Right lobe of liver (tissue), 6 donors: ENCODE results near the gene TMEM19. TPM values are rescaled to one million over a fixed set of nuclear protein-coding genes. Genes with fewer than 3 reads are reported as not detected.

Source experiments
- ATAC-seq, 4 donors: fragments of 200-7000 bp; cut with Tn5 transposase; one replicate each; pipeline ENCODE4 v1.9.1; 2020; ENCODE audit warnings: mild to moderate bottlenecking in 4 of 4, moderate library complexity in 4 of 4
- DNase-seq, 3 donors: peaks; one replicate each; pipeline ENCODE4 v3.0.0-alpha.2; 2020
- H3K27ac ChIP-seq, 3 donors: fragments of 200-600 bp; one replicate each; pipeline ENCODE4 v1.8.0; 2022
- H3K27me3 ChIP-seq, 2 donors: fragments of 200-600 bp; one replicate each; pipeline ENCODE4 v1.8.0; 2022
- H3K36me3 ChIP-seq, 4 donors: fragments of 200-600 bp; sonication (generic) in 1 of 4; one replicate each; pipeline versions ENCODE4 v1.5.1 to v1.8.0; 2017 to 2022; ENCODE audit warnings: control low read depth in 1 of 4
- H3K4me1 ChIP-seq, 4 donors: fragments of 200-600 bp; sonication (generic) in 1 of 4; one replicate each; pipeline versions ENCODE4 v1.5.1 to v1.8.0; 2017 to 2022; ENCODE audit warnings: control low read depth in 1 of 4
- H3K4me3 ChIP-seq, 3 donors: fragments of 200-600 bp; one replicate each; pipeline ENCODE4 v1.8.0; 2022
- H3K9me3 ChIP-seq, 4 donors: fragments of 200-600 bp; sonication (generic) in 1 of 4; one replicate each; pipeline versions ENCODE4 v1.5.1 to v1.8.0; 2017 to 2022; ENCODE audit warnings: control low read depth in 1 of 4
- CTCF ChIP-seq, 4 donors: fragments of 200-600 bp in 3 of 4; fragments of 450-650 bp in 1 of 4; IDR thresholded peaks; one replicate each; pipeline versions ENCODE4 v1.5.1 to v1.8.0; 2016 to 2022; ENCODE audit warnings: antibody characterized with exemption in 4 of 4, mild to moderate bottlenecking in 2 of 4
- POLR2A ChIP-seq: fragments of 450-650 bp; IDR thresholded peaks from one replicate; pipeline ENCODE4 v1.6.1; 2017; ENCODE audit warnings: antibody characterized with exemption, mild to moderate bottlenecking
- WGBS: methylation state at CpG from one replicate; pipeline ENCODE4 v1.1.6; 2018; ENCODE audit warnings: low coverage, low lambda C conversion rate; ENCODE audit not compliant: insufficient coverage; ENCODE audit errors: missing lambda C conversion rate; 5-methylcytosine and 5-hydroxymethylcytosine counted together
- intact Hi-C, 2 donors: fragments of 100-400 bp; cut with DNase I; formaldehyde crosslinking; loops; one replicate each; pipeline versions ENCODE4 v1.11.2 to v1.14.1; 2022
- total RNA-seq, 6 experiments: library from RNA; depleted of rRNA in 2 of 6; stranded (reverse); fragments of >200 nt in 2 of 6; fragmentation: NEBNext Ultra II Directional in 3 of 6; extraction: Animal tissue kit (Norgen Biotek cat#: 25700) in 3 of 6; gene quantifications; one replicate each; pipeline versions ENCODE4 v1.1.0 to v1.2.4, GENCODE V29; 2016 to 2023
- donor health status: DM: no; HTN: yes; CAD: no.
- donor health status: DM: no; HTN: no; CAD: no.
- donor health status: DM: no; HTN: no; CAD: no.
- donor health status: DM: no; HTN: yes; CAD: no.
- donor health status: DM: no; HTN: yes; CAD: no.

TMEM19 gene
- total RNA-seq, 6 experiments from 2014 or later, result 11.2 to 18.9 (median 15.7) TPM

GRCh38 chr12:71702590-71702989 is 16.7 kb downstream of the TMEM19 start:
- Histone ChIP-seq H3K27ac (no peak overlapping the region), H3K4me3 (no peak overlapping the region), H3K27me3 (no peaks in the 10 kb centered on the region), H3K36me3 (peaks cover 0 to 15% (median 0%) of the 10 kb centered on the region in 4 donors), H3K9me3 (no peaks in the 10 kb centered on the region), H3K4me1 (peaks cover 0 to 6% (median 2%) of the 10 kb centered on the region in 4 donors)
- DNase-seq (no peak), ATAC-seq (no peak)
- intact Hi-C loops, result no loop called here
- TF ChIP-seq POLR2A (no peak), CTCF (IDR thresholded peaks at IDR 0.05) (no peak)
- WGBS, result 100% methylated on average over 5 of the region's 5 CpGs

- intact Hi-C loops, result no loop called here
- ATAC-seq (no peak), DNase-seq (no peak)
- no peaks in the 10 kb centered on the region for H3K9me3 ChIP-seq
- H3K4me3 ChIP-seq, result no peak overlapping the region
- no peak overlapping the region for H3K27ac ChIP-seq
- H3K27me3 ChIP-seq, result no peaks in the 10 kb centered on the region
- TF ChIP-seq POLR2A (no peak), CTCF (IDR thresholded peaks at IDR 0.05) (no peak)
- peaks cover 0 to 6% (median 2%) of the 10 kb centered on the region in 4 donors for H3K4me1 ChIP-seq
- H3K36me3 ChIP-seq, result peaks cover 0 to 9% (median 0%) of the 10 kb centered on the region in 4 donors
- WGBS, result 33% methylated on average over 2 of the region's 2 CpGs
Measured at GRCh38 chr12:71703206-71703605, 17.3 kb downstream of the TMEM19 start.

GRCh38 chr12:71704920-71705319 is 19.0 kb downstream of the TMEM19 start:
- Histone ChIP-seq H3K4me1 (peaks cover 0 to 6% (median 2%) of the 10 kb centered on the region in 4 donors), H3K4me3 (no peak overlapping the region), H3K36me3 (no peaks in the 10 kb centered on the region), H3K9me3 (no peaks in the 10 kb centered on the region), H3K27ac (no peak overlapping the region), H3K27me3 (no peaks in the 10 kb centered on the region)
- ATAC-seq (no peak), DNase-seq (no peak)
- intact Hi-C loops, result no loop called here
- TF ChIP-seq POLR2A, result no peak
- no peak for TF ChIP-seq CTCF (IDR thresholded peaks at IDR 0.05)
- 87% methylated on average over 2 of the region's 2 CpGs for WGBS

GRCh38 chr12:71708658-71709057 is 22.8 kb downstream of the TMEM19 start:
- DNase-seq, result no peak
- 100% methylated on average over 1 of the region's 1 CpG for WGBS
- intact Hi-C loops, result no loop called here
- Histone ChIP-seq H3K4me3 (no peak overlapping the region), H3K27ac (no peak overlapping the region), H3K27me3 (no peaks in the 10 kb centered on the region), H3K9me3 (no peaks in the 10 kb centered on the region), H3K36me3 (no peaks in the 10 kb centered on the region), H3K4me1 (no peaks in the 10 kb centered on the region)
- no peak for ATAC-seq
- no peak for TF ChIP-seq CTCF (IDR thresholded peaks at IDR 0.05)
- TF ChIP-seq POLR2A, result no peak
